Measurements from ENCODE around the gene RIC8A.

GRCh38 chr11:213111-213510 lies 5.6 kb downstream of the RIC8A start:
- TF ChIP-seq CTCF (IDR thresholded peaks at IDR 0.05; ENCODE audit: poor library complexity, severe bottlenecking) (no peak), MXI1 (conservative IDR thresholded peaks at IDR 0.05; ENCODE audit: poor library complexity, severe bottlenecking) (no peak), EP300 (conservative IDR thresholded peaks at IDR 0.05; ENCODE audit: poor library complexity, severe bottlenecking) (no peak), TAF1 (IDR thresholded peaks at IDR 0.05; ENCODE audit: low read depth) (no peak), POLR2AphosphoS5 (IDR thresholded peaks at IDR 0.05) (no peak), SMC3 (conservative IDR thresholded peaks at IDR 0.05; ENCODE audit: poor library complexity) (no peak)
- TF ChIP-seq, protein P1, sequence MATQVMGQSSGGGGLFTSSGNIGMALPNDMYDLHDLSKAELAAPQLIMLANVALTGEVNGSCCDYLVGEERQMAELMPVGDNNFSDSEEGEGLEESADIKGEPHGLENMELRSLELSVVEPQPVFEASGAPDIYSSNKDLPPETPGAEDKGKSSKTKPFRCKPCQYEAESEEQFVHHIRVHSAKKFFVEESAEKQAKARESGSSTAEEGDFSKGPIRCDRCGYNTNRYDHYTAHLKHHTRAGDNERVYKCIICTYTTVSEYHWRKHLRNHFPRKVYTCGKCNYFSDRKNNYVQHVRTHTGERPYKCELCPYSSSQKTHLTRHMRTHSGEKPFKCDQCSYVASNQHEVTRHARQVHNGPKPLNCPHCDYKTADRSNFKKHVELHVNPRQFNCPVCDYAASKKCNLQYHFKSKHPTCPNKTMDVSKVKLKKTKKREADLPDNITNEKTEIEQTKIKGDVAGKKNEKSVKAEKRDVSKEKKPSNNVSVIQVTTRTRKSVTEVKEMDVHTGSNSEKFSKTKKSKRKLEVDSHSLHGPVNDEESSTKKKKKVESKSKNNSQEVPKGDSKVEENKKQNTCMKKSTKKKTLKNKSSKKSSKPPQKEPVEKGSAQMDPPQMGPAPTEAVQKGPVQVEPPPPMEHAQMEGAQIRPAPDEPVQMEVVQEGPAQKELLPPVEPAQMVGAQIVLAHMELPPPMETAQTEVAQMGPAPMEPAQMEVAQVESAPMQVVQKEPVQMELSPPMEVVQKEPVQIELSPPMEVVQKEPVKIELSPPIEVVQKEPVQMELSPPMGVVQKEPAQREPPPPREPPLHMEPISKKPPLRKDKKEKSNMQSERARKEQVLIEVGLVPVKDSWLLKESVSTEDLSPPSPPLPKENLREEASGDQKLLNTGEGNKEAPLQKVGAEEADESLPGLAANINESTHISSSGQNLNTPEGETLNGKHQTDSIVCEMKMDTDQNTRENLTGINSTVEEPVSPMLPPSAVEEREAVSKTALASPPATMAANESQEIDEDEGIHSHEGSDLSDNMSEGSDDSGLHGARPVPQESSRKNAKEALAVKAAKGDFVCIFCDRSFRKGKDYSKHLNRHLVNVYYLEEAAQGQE (IDR thresholded peaks at IDR 0.05; ENCODE audit: borderline replicate concordance): no peak
